AG10803 (cell line): ENCODE data around the gene ABCB8.

Experiments
- DNase-seq: peaks from one replicate; pipeline ENCODE4 v3.0.0; 2010; ENCODE audit warnings: low read depth
- H3K4me3 ChIP-seq: 2 replicates; pipeline ENCODE4 v1.5.1; 2011; ENCODE audit warnings: mild to moderate bottlenecking, low read length, control low read depth
- TF ChIP-seq, protein P1 (sequence below): conservative IDR thresholded peaks from 2 replicates; pipeline ENCODE4 v1.5.1; 2011; ENCODE audit warnings: mild to moderate bottlenecking, low read length, control low read depth, inconsistent platforms

The ABCB8 gene

GRCh38 chr7:151028948-151029501 is 775 bp downstream of the ABCB8 start:
- DNase-seq = no peak
- H3K4me3 ChIP-seq = peak overlapping the region; percentile 88
- TF ChIP-seq, protein P1, sequence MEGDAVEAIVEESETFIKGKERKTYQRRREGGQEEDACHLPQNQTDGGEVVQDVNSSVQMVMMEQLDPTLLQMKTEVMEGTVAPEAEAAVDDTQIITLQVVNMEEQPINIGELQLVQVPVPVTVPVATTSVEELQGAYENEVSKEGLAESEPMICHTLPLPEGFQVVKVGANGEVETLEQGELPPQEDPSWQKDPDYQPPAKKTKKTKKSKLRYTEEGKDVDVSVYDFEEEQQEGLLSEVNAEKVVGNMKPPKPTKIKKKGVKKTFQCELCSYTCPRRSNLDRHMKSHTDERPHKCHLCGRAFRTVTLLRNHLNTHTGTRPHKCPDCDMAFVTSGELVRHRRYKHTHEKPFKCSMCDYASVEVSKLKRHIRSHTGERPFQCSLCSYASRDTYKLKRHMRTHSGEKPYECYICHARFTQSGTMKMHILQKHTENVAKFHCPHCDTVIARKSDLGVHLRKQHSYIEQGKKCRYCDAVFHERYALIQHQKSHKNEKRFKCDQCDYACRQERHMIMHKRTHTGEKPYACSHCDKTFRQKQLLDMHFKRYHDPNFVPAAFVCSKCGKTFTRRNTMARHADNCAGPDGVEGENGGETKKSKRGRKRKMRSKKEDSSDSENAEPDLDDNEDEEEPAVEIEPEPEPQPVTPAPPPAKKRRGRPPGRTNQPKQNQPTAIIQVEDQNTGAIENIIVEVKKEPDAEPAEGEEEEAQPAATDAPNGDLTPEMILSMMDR = no peak

GRCh38 chr7:151031011-151031410 is 2.8 kb downstream of the ABCB8 start:
- TF ChIP-seq, protein P1 = no peak
- no peak overlapping the region for H3K4me3 ChIP-seq

GRCh38 chr7:151032936-151033863 is 5.0 kb downstream of the ABCB8 start:
- no peak for DNase-seq
- TF ChIP-seq, protein P1 = no peak
- no peak overlapping the region for H3K4me3 ChIP-seq

More at GRCh38 chr7:151031011-151031410, 2.8 kb downstream of the ABCB8 start:
- no peak for DNase-seq

- H3K4me3 ChIP-seq = no peak overlapping the region
- no peak for DNase-seq
- TF ChIP-seq, protein P1 = no peak
These were observed 5.6 kb downstream of the ABCB8 start for GRCh38 chr7:151033864-151034249.

DNA sequence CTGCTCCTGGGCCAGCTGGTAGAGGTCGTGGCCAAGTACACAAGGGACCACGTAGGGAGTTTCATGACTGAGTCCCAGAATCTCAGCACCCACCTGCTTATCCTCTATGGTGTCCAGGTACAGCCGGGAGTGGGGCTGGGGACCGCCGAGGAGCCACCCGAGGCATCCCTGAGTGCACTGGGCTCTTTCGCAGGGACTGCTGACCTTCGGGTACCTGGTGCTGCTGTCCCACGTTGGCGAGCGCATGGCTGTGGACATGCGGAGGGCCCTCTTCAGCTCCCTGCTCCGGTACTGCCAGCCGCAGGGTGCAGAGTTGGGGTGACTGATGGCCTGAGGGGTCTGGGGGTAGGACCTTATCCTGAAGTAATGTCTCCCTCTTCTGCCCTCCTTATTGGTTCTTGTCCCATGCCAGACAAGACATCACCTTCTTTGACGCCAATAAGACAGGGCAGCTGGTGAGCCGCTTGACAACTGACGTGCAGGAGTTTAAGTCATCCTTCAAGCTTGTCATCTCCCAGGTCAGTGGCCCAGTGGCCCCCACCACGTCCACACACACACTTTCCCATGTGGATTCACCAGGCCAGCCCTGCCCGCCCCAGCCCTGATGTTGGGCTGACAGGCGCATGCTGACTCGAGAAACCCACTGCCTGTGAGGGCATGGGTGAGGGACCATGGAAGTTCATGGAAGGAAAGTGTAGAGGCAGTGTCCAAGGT is 6.2 kb downstream of the ABCB8 start:
- TF ChIP-seq, protein P1 = no peak
- no peak overlapping the region for H3K4me3 ChIP-seq

GRCh38 chr7:151035026-151035717 is 6.9 kb downstream of the ABCB8 start:
- no peak overlapping the region for H3K4me3 ChIP-seq
- DNase-seq = no peak
- TF ChIP-seq, protein P1 = no peak

More for the DNA sequence above, 6.2 kb downstream of the ABCB8 start:
- no peak for DNase-seq
